Right lobe of liver (tissue), 4 donors: Measurements from ENCODE around the gene TBCCD1.

Source experiments
- CTCF ChIP-seq, 4 donors: fragments of 200-600 bp in 3 of 4; fragments of 450-650 bp in 1 of 4; IDR thresholded peaks; one replicate each; pipeline versions ENCODE4 v1.5.1 to v1.8.0; 2016 to 2022; ENCODE audit warnings: antibody characterized with exemption in 4 of 4, mild to moderate bottlenecking in 2 of 4
- POLR2A ChIP-seq: fragments of 450-650 bp; IDR thresholded peaks from one replicate; pipeline ENCODE4 v1.6.1; 2017; ENCODE audit warnings: antibody characterized with exemption, mild to moderate bottlenecking
- donor health status: DM: no; HTN: no; CAD: no.
- donor health status: DM: no; HTN: no; CAD: no.
- donor health status: DM: no; HTN: yes; CAD: no.

- TF ChIP-seq CTCF (IDR thresholded peaks at IDR 0.05) (no peak), POLR2A (no peak)
These were observed 46.7 kb downstream of the TBCCD1 start for GRCh38 chr3:186520431-186520830.
